SK-N-SH (cell line): ENCODE results near the gene FGGY. TPM values are rescaled to one million over a fixed set of nuclear protein-coding genes. Genes with fewer than 3 reads are reported as not detected.

Experiments
- CTCF ChIA-PET: fragments of 300-600, 350-600 bp; formaldehyde crosslinking; extraction: SDS; loops from one replicate; lab custom pipeline; 2021; lab: Yijun Ruan, JAX
- POLR2A ChIA-PET: fragments of 350-600 bp; sonication (Branson Sonifier 250); formaldehyde crosslinking; extraction: SDS; loops from one replicate; lab custom pipeline; 2020; ENCODE audit warnings: antibody characterized with exemption, inconsistent platforms; lab: Yijun Ruan, JAX
- DNase-seq: peaks from one replicate; pipeline ENCODE4 v3.0.0; 2012
- H2AFZ ChIP-seq: fragments of 200-600 bp; sonication (generic); 2 replicates; pipeline ENCODE4 v1.8.1; 2016; ENCODE audit warnings: antibody characterized with exemption, mild to moderate bottlenecking, low read depth
- H3F3A ChIP-seq: fragments of 200-600 bp; sonication (generic); replicated peaks from 2 replicates; pipeline ENCODE3; 2016; ENCODE audit warnings: antibody characterized with exemption, mild to moderate bottlenecking; ENCODE audit not compliant: insufficient read depth
- H3K27ac ChIP-seq, 2 experiments: fragments of 200-500 bp in 1 of 2; fragments of 200-600 bp in 1 of 2; sonication (Bioruptor generic) in 1 of 2; sonication (generic), shearing (Covaris generic) in 1 of 2; 2 replicates each; pipeline versions ENCODE4 v1.5.1 to v1.6.1; 2014 to 2016; ENCODE audit warnings: low read depth in 2 of 2, inconsistent platforms in 1 of 2, low read length in 1 of 2, mild to moderate bottlenecking in 1 of 2, mixed read lengths in 1 of 2
- H3K27me3 ChIP-seq: fragments of 200-600 bp; sonication (generic), shearing (Covaris generic); 2 replicates; pipeline ENCODE4 v1.6.1; 2016; ENCODE audit warnings: mixed run types; ENCODE audit not compliant: insufficient read depth
- H3K36me3 ChIP-seq, 2 experiments: fragments of 200-500 bp in 1 of 2; fragments of 200-600 bp in 1 of 2; sonication (Bioruptor generic) in 1 of 2; sonication (generic) in 1 of 2; replicated peaks in 1 of 2; 2 replicates each; pipeline versions ENCODE3 to v1.5.1; 2014 to 2016; ENCODE audit warnings: low read length in 1 of 2, mild to moderate bottlenecking in 1 of 2; ENCODE audit not compliant: insufficient read depth in 2 of 2, control insufficient read depth in 1 of 2
- H3K4me1 ChIP-seq, 2 experiments: fragments of 200-500 bp in 1 of 2; fragments of 200-600 bp in 1 of 2; sonication (Bioruptor generic) in 1 of 2; sonication (generic), shearing (Covaris generic) in 1 of 2; 2 replicates each; pipeline versions ENCODE4 v1.5.1 to v1.6.1; 2014 to 2016; ENCODE audit warnings: low read depth in 1 of 2, low read length in 1 of 2, mixed run types in 1 of 2; ENCODE audit not compliant: insufficient read depth in 2 of 2, control insufficient read depth in 1 of 2
- H3K4me2 ChIP-seq: fragments of 200-600 bp; sonication (generic), shearing (Covaris generic); 2 replicates; pipeline ENCODE4 v1.6.1; 2017; ENCODE audit warnings: mixed run types
- H3K4me3 ChIP-seq, 2 experiments: fragments of 200-500 bp in 1 of 2; fragments of 200-600 bp in 1 of 2; sonication (Bioruptor generic) in 1 of 2; sonication (generic), shearing (Covaris generic) in 1 of 2; 2 replicates each; pipeline versions ENCODE4 v1.5.1 to v1.8.1; 2014 to 2016; ENCODE audit warnings: low read depth in 2 of 2, inconsistent platforms in 1 of 2, low read length in 1 of 2, mild to moderate bottlenecking in 1 of 2, mixed read lengths in 1 of 2, moderate library complexity in 1 of 2
- H3K79me2 ChIP-seq: fragments of 200-600 bp; sonication (generic); 2 replicates; pipeline ENCODE4 v1.8.1; 2017; ENCODE audit warnings: mild to moderate bottlenecking; ENCODE audit not compliant: insufficient read depth
- H3K9ac ChIP-seq: fragments of 200-600 bp; sonication (generic); 2 replicates; pipeline ENCODE4 v1.6.1; 2017; ENCODE audit warnings: mixed run types
- H3K9me2 ChIP-seq: fragments of 200-600 bp; sonication (generic); 2 replicates; pipeline ENCODE4 v1.6.1; 2017; ENCODE audit warnings: mixed run types
- H3K9me3 ChIP-seq: fragments of 200-600 bp; sonication (generic); 2 replicates; pipeline ENCODE4 v1.6.1; 2017; ENCODE audit warnings: mixed run types, mild to moderate bottlenecking, moderate library complexity
- H4K20me1 ChIP-seq: fragments of 200-600 bp; sonication (generic); 2 replicates; pipeline ENCODE4 v1.6.1; 2017; ENCODE audit warnings: mild to moderate bottlenecking, mixed run types; ENCODE audit not compliant: insufficient read depth
- CTCF ChIP-seq: fragments of 200-600 bp; sonication (generic); IDR thresholded peaks from 2 replicates; pipeline ENCODE4 v1.6.1; 2017; ENCODE audit warnings: antibody characterized with exemption, mild to moderate bottlenecking, moderate library complexity
- ELF1 ChIP-seq: IDR thresholded peaks from 2 replicates; pipeline ENCODE4 v1.4.0; 2012
- EP300 ChIP-seq, 2 experiments: IDR thresholded peaks; 2 replicates each; pipeline versions ENCODE4 v1.4.0 to v1.6.1; 2012; ENCODE audit warnings: borderline replicate concordance in 1 of 2, low read depth in 1 of 2, low read length in 1 of 2
- MAX ChIP-seq: IDR thresholded peaks from 2 replicates; pipeline ENCODE4 v1.4.0; 2012; ENCODE audit warnings: low read depth
- MEF2A ChIP-seq: IDR thresholded peaks from 2 replicates; pipeline ENCODE4 v1.4.0; 2012; ENCODE audit warnings: low read depth, borderline replicate concordance
- MXI1 ChIP-seq: IDR thresholded peaks from 2 replicates; pipeline ENCODE4 v1.6.1; 2012; ENCODE audit warnings: mild to moderate bottlenecking, low read depth, low read length, improper control_type of control experiment
- NFIC ChIP-seq: IDR thresholded peaks from 2 replicates; pipeline ENCODE4 v1.4.0; 2012; ENCODE audit warnings: borderline replicate concordance
- NRF1 ChIP-seq: IDR thresholded peaks from 2 replicates; pipeline ENCODE4 v1.6.1; 2012; ENCODE audit warnings: low read depth, mild to moderate bottlenecking, low read length
- RAD21 ChIP-seq: IDR thresholded peaks from 2 replicates; pipeline ENCODE4 v1.6.1; 2012; ENCODE audit warnings: mild to moderate bottlenecking, low read length
- RCOR1 ChIP-seq: fragments of 150-350 bp; IDR thresholded peaks from 2 replicates; pipeline ENCODE4 v1.6.1; 2017; ENCODE audit warnings: antibody characterized with exemption, low read length
- REST ChIP-seq: IDR thresholded peaks from 2 replicates; pipeline ENCODE4 v1.6.1; 2012; ENCODE audit warnings: mild to moderate bottlenecking, low read depth, low read length, moderate library complexity
- RXRA ChIP-seq: IDR thresholded peaks from 2 replicates; pipeline ENCODE4 v1.4.0; 2012; ENCODE audit warnings: low read depth, mild to moderate bottlenecking, borderline replicate concordance
- SIN3A ChIP-seq: IDR thresholded peaks from 2 replicates; pipeline ENCODE4 v1.6.1; 2012; ENCODE audit warnings: low read depth, mild to moderate bottlenecking, low read length, moderate library complexity, borderline replicate concordance
- TAF1 ChIP-seq: IDR thresholded peaks from 2 replicates; pipeline ENCODE4 v1.6.1; 2012; ENCODE audit warnings: low read depth, mild to moderate bottlenecking, low read length, moderate library complexity, borderline replicate concordance
- TCF12 ChIP-seq: IDR thresholded peaks from 2 replicates; pipeline ENCODE4 v1.4.0; 2012
- USF2 ChIP-seq: fragments of 150-350 bp; IDR thresholded peaks from 2 replicates; pipeline ENCODE4 v1.6.1; 2017; ENCODE audit warnings: antibody characterized with exemption, low read length, low read depth, borderline replicate concordance
- YY1 ChIP-seq: IDR thresholded peaks from 2 replicates; pipeline ENCODE4 v1.4.0; 2012; ENCODE audit warnings: low read depth, mild to moderate bottlenecking
- ZBTB33 ChIP-seq: IDR thresholded peaks from 2 replicates; pipeline ENCODE4 v1.4.0; 2012; ENCODE audit warnings: low read depth, borderline replicate concordance
- WGBS: methylation state at CpG from one replicate; pipeline ENCODE4 v1.1.6; 2017; ENCODE audit warnings: low lambda C conversion rate; 5-methylcytosine and 5-hydroxymethylcytosine counted together
- polyA plus RNA-seq, 3 experiments: library from polyadenylated mRNA; depleted of rRNA; stranded (reverse); fragments of >200 nt; gene quantifications; 2 replicates each; pipeline ENCODE4 v1.2.3, GENCODE V29; 2012

Gene FGGY
- polyA plus RNA-seq, 1 of the 3 experiments (the other 2 are of a cell fraction), result 10.3 TPM

- ChIA-PET POLR2A (no interaction called here), CTCF (no interaction called here)
- Histone ChIP-seq H3K4me1 (peaks cover 0 to 5% of the 10 kb centered on the region in 2 experiments; a peak in 1 of 4 replicates), H3K27ac (no peak overlapping the region), H3K9me2 (no peaks in the 10 kb centered on the region), H3K9ac (no peak overlapping the region), H4K20me1 (no peaks in the 10 kb centered on the region), H2AFZ (no peak overlapping the region), H3K79me2 (no peaks in the 10 kb centered on the region), H3K4me3 (no peak overlapping the region), H3K9me3 (peaks cover 8% of the 10 kb centered on the region; the same call in 1 of the 2 replicates), H3K36me3 (no peaks in the 10 kb centered on the region), H3F3A (peaks cover 13% of the 10 kb centered on the region), H3K27me3 (no peaks in the 10 kb centered on the region), H3K4me2 (no peak overlapping the region)
- TF ChIP-seq EP300 (IDR thresholded peaks at IDR 0.05; ENCODE audit: borderline replicate concordance in 1 of 2, low read depth in 1 of 2, low read length in 1 of 2), result no peak
- TF ChIP-seq RCOR1, result no peak
- TF ChIP-seq TAF1, result no peak
- TF ChIP-seq SIN3A, result no peak
- no peak for TF ChIP-seq NRF1
- TF ChIP-seq ZBTB33, result no peak
- no peak for TF ChIP-seq YY1
- no peak for TF ChIP-seq MEF2A
- no peak for TF ChIP-seq REST
- TF ChIP-seq ELF1, result no peak
- TF ChIP-seq MXI1, result no peak
- TF ChIP-seq MAX, result no peak
- TF ChIP-seq NFIC, result no peak
- TF ChIP-seq USF2, result no peak
- TF ChIP-seq TCF12, result no peak
- TF ChIP-seq CTCF, result no peak
- no peak for TF ChIP-seq RXRA
- no peak for TF ChIP-seq RAD21
- no peak for DNase-seq
- 93% methylated on average over 2 of the region's 2 CpGs for WGBS
Observed at GRCh38 chr1:59271561-59272260, 25.2 kb upstream of the FGGY start.
